Smooth muscle cell of the umbilical artery (primary cell): ENCODE data around the gene GPR50. TPM values are rescaled to one million over a fixed set of nuclear protein-coding genes. Genes with fewer than 3 reads are reported as not detected.

ENCODE experiments used
- total RNA-seq: library from RNA; depleted of rRNA; stranded (reverse); fragments of >200 nt; gene quantifications from 2 replicates; pipeline ENCODE4 v1.2.3, GENCODE V29; 2014

Gene GPR50
- not detected in 2 replicates for total RNA-seq

DNA sequence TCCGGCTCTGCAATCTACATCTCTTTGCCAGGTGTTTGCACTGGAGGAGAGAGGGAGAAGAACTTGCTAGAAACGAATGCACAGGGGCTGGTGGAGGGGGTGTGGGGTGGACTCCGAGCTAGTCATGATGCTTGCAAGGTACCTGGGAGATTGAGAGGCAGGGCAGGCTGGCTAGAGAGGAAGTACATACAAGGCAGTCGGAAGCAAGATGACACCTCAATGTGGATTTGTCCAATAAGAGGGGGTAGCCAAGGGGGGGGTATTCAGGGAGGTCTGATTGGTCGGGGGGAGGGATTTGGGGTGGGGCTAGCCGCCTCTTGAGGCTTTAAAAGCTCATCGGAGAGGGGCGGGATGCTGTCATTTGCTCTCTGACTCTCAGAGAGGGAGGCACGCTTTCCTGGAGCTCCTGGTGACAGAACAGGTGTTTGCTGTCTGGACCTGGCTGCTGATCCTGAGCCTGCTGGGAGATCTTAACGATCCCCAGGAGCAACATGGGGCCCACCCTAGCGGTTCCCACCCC, at the start of gene GPR50:
TSS of gene GPR50 (plus strand) at position 354 of the 520 bp plus-strand sequence. CDS start at position 492, 138 bp downstream.

Other genes with a start within 250 kb of the GPR50 start
- gene HMGB3, start 193.2 kb upstream of the GPR50 start, total RNA-seq = 8.9 and 12.3 TPM in 2 replicates
- 52.6 and 56.1 TPM in 2 replicates for gene VMA21, start 220.6 kb downstream of the GPR50 start, total RNA-seq